Type B pancreatic cell (in vitro differentiated cells): ENCODE results near the gene TXNDC16. TPM values are rescaled to one million over a fixed set of nuclear protein-coding genes. Genes with fewer than 3 reads are reported as not detected.

Experiments used
- DNase-seq: peaks from one replicate; pipeline ENCODE4 v3.0.0; 2021; ENCODE audit warnings: mixed read lengths; ENCODE audit not compliant: unreplicated experiment; ENCODE audit errors: extremely low spot score
- H3K27ac Mint-ChIP-seq: 2 replicates; pipeline ENCODE4 v1.8.0; 2021; ENCODE audit warnings: mild to moderate bottlenecking, mixed read lengths
- H3K27me3 Mint-ChIP-seq: 2 replicates; pipeline ENCODE4 v1.8.0; 2021; ENCODE audit warnings: mixed read lengths
- H3K36me3 Mint-ChIP-seq: 2 replicates; pipeline ENCODE4 v1.8.0; 2021; ENCODE audit warnings: mixed read lengths
- H3K4me1 Mint-ChIP-seq: one replicate; pipeline ENCODE4 v1.8.0; 2021; ENCODE audit warnings: mixed read lengths; ENCODE audit not compliant: unreplicated experiment
- H3K4me3 Mint-ChIP-seq: 2 replicates; pipeline ENCODE4 v1.8.0; 2021; ENCODE audit warnings: mild to moderate bottlenecking, mixed read lengths
- H3K9me3 Mint-ChIP-seq: 2 replicates; pipeline ENCODE4 v1.8.0; 2021; ENCODE audit warnings: mixed read lengths
- CTCF ChIP-seq: fragments of 200-600 bp; sonication (generic); conservative IDR thresholded peaks from 2 replicates; pipeline ENCODE4 v1.5.0; 2021; ENCODE audit warnings: antibody characterized with exemption, mild to moderate bottlenecking
- total RNA-seq: library from RNA; stranded (reverse); gene quantifications from 2 replicates; pipeline ENCODE4 v1.2.1, GENCODE V29; 2021; ENCODE audit warnings: low replicate concordance

The TXNDC16 gene
- total RNA-seq, 1 donor from 2014 or later: 17.2 TPM

- H3K4me1 Mint-ChIP-seq: peaks cover 30% of the 10 kb centered on the region
- TF ChIP-seq CTCF: no peak
- DNase-seq: no peak
- H3K9me3 Mint-ChIP-seq: peaks cover 7% of the 10 kb centered on the region
- H3K27ac Mint-ChIP-seq: peak overlapping the region; percentile 87
- H3K36me3 Mint-ChIP-seq: peaks cover 4% of the 10 kb centered on the region
- no peaks in the 10 kb centered on the region for H3K27me3 Mint-ChIP-seq
- peak overlapping the region; percentile 93 for H3K4me3 Mint-ChIP-seq
Measured at GRCh38 chr14:52550661-52551060, 1.6 kb downstream of the TXNDC16 start.

DNA sequence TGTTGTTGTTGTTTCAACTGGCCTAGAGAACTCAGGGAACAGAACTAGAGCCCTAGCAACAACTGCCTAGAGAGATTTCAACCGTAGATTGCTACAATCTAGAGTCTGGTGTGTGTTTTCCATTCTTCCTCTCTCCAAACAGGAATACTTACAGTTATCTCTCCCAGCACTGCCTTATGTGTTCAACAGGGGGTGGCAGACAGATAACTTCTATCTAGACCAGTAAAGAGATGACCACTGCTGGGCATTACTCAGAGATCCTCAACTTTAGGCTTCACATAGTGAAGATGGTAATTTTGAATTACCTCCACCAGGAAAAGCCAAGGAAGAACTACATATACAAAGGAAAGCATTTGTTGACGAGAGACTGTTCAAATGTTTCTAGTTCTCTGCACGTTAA lies 4.8 kb downstream of the TXNDC16 start:
- Mint-ChIP-seq H3K4me3 (no peak overlapping the region), H3K27me3 (no peaks in the 10 kb centered on the region), H3K9me3 (peaks cover 7% of the 10 kb centered on the region), H3K36me3 (peaks cover 4% of the 10 kb centered on the region), H3K27ac (no peak overlapping the region), H3K4me1 (peaks cover 35% of the 10 kb centered on the region)
- no peak for TF ChIP-seq CTCF
- no peak for DNase-seq

GRCh38 chr14:52547027-52547426 lies 5.3 kb downstream of the TXNDC16 start:
- Mint-ChIP-seq H3K9me3 (peaks cover 7% of the 10 kb centered on the region), H3K27me3 (no peaks in the 10 kb centered on the region), H3K4me3 (no peak overlapping the region), H3K27ac (no peak overlapping the region), H3K36me3 (peaks cover 4% of the 10 kb centered on the region), H3K4me1 (peaks cover 35% of the 10 kb centered on the region)
- DNase-seq: no peak
- no peak for TF ChIP-seq CTCF

DNA sequence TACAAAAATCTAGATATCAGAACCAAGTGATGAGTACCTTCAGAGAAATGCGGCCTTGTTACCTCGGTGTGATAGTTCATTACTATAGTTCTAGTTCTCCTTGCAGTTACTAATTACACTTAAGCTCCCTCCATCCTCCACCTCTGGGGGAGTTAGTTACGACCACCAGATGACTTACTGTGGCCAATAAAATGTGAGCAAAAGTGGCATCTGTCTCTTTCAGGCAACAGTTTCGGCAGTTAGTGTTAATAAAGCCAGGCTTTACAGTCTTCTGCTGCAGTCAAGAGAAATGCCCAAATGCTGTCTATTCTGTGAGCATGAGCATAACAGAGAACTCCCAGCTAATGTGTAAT lies 6.0 kb downstream of the TXNDC16 start:
- Mint-ChIP-seq H3K9me3 (peaks cover 7% of the 10 kb centered on the region), H3K4me3 (no peak overlapping the region), H3K27me3 (no peaks in the 10 kb centered on the region), H3K36me3 (peaks cover 4% of the 10 kb centered on the region), H3K4me1 (peaks cover 35% of the 10 kb centered on the region), H3K27ac (no peak overlapping the region)
- TF ChIP-seq CTCF: no peak
- no peak for DNase-seq

DNA sequence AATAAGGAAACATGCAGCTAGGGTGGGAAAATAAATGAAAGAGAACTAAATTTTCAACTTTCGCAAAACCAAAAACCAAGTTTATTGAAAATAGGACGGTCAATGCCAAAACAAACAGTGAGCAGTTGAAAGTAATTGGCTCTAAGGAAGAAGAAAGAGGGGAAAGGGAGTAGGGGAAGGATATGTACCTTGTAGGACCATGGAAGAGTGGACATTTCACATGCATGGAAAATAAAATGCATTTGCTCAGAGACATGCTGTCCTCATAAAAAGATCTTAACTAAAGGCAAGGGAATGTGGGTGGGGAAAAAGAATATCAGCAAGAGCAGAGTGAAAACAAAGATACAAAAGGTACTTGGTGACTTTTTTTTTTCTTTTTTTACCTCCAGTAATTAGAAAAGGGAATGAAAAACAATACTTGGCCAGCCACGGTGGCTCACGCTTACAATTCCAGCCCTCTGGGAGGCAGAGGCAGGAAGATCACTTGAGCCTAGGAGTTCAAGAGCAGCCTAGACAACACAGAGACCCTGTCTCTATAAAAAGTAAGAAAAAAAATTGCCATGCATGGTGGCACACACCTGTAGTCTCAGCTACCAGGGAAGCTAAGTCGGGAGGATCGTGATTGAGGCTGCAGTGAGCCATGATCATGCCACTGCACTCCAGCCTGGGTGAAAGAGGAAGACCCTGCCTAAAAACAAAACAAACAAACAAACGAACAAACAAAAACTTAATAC lies 6.6 kb downstream of the TXNDC16 start:
- TF ChIP-seq CTCF: no peak
- H3K9me3 Mint-ChIP-seq: peaks cover 7% of the 10 kb centered on the region
- no peak for DNase-seq
- no peak overlapping the region for H3K4me3 Mint-ChIP-seq
- H3K4me1 Mint-ChIP-seq: peaks cover 31% of the 10 kb centered on the region
- no peaks in the 10 kb centered on the region for H3K27me3 Mint-ChIP-seq
- peaks cover 4% of the 10 kb centered on the region for H3K36me3 Mint-ChIP-seq
- H3K27ac Mint-ChIP-seq: no peak overlapping the region

- H3K36me3 Mint-ChIP-seq: peaks cover 23% of the 10 kb centered on the region
- no peaks in the 10 kb centered on the region for H3K27me3 Mint-ChIP-seq
- no peaks in the 10 kb centered on the region for H3K9me3 Mint-ChIP-seq
- H3K27ac Mint-ChIP-seq: no peak overlapping the region
- no peak for TF ChIP-seq CTCF
- H3K4me1 Mint-ChIP-seq: no peaks in the 10 kb centered on the region
- no peak for DNase-seq
- H3K4me3 Mint-ChIP-seq: no peak overlapping the region
Measured at GRCh38 chr14:52538623-52539022, 13.7 kb downstream of the TXNDC16 start.
